ENCODE measurements around the gene TGM2.

TGM2 gene

DNA sequence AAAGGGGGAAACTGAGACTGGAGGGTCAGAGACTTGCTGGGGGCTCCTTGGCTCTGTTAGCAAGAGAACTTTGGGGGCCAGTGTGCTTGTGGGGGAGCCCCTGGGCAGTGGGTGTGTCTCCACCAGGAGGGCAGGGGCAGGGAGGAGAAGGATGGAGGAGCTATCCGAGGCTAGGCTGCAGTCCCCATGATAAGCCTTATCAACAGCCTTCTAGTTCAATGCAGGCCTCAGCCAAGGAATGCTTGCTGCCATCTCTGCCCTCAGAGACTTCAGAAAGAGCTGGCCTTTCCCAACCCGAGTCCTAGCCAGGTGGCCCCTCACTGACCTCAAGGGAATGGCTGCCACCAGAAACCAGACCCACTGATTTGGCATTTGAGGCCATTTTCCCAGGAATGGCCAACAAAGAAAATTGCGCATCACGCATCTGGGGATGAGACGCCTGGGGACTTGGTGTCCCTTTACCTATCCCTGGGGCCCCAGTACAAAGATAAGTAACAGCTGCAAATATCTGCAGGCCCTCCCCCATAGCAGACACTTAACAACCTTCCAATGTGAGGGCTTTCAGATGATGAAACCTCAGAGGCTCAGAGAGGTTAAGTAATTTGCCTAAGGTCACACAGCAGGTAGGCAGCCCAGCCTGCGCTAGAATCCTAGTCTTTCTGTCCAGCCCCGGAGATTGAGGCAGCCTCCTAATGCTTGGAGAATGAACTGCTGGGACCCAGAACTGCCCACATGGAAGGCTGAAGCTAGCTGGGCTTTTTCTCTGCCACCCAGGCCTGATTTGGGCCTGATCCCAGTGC is 4.9 kb downstream of the TGM2 start:
- ATAC-seq: no peak

DNA sequence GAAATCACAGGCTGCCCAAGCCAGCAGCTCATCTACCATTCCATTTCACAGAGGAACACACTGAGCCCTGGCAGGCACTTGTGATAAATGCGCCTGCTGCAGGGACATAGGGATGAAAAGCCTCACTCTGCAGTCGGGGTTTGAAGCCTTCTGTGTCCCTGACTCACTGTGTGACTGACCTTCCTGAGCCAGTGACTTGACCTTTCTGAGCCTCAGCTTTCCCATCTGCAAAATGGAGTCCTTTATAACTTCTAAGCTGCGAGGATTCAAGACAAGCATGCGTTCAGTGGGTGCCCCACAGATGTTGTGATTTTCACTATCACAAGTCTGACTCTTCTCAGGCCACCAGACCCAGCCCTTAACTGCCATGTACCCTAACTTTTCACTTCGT is 5.5 kb downstream of the TGM2 start:
- ATAC-seq (no peak), DNase-seq (no peak)

More for the DNA sequence above, 4.9 kb downstream of the TGM2 start:
- no peak for DNase-seq

DNA sequence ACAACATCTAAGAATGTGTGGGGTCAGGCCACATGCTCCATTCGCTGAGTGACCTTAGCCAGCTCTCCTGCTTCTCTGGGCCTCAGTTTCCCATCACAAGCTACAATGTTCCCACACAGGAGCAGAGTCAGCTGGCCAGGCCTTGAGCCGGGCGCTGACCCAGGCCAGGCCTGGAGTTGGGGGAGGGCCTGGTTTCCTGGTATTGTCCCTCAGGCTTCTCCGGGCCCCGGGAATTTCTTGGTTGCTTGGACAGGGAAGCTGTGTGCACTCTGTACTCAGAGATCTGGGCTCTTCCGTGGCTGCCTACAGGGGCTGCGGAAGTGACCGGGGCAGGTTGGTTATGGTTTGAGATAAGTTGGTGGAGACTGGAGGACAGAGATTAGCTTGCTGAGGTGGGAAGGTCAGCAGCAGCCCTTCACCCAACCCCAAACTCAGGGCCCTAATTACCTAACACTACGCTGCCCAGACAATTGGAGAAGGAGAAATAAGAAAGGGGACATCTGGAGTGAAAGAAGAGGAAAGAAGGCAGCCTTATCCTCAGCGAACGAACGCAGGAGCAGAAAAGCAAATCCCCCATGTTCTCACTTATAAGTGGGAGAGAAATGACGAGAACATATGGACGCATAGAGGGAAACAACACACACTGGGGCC is 6.2 kb downstream of the TGM2 start:
- DNase-seq: no peak

DNA sequence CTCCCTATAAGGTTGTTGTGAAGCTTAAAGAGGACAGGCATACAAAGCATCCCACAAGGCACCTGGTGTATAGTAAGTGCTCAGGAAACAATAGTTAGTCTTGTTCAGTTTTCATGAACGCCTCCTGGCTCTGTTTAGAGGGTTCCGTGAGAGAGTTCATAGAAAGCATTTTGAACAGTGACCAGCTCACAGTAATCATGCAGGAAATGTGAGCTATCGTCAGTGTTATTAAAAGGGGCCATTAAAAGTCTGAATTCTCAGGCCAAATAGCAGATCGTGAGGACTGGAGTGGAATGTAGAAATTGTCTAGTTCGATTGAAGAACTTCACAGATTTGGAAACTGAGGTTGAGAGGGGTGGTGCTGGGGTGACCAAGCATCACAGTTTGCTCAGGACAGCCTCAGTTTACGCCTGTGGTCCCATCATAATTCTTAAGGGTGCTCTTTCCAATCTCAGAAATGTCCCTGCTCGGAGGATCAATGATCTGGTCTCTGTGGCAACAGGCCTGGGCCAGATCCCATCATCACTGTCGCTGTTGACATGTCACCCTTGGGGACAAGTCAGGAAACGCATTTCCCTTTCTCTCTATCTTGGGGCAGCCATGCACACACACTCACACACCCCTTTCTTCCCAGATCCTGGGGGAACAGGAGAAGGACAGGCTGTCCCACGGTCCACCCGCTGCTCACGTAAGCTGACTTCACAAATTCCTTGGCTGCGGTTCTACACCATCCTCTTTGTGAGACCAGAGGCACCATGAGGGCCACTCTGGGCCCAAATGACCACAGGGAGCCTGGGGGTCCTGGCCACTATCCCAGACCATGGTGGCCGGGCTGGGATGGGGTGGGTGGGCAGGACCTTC is 7.2 kb downstream of the TGM2 start:
- no peak for DNase-seq
- ATAC-seq: no peak

More for the DNA sequence above, 6.2 kb downstream of the TGM2 start:
- ATAC-seq: no peak

DNA sequence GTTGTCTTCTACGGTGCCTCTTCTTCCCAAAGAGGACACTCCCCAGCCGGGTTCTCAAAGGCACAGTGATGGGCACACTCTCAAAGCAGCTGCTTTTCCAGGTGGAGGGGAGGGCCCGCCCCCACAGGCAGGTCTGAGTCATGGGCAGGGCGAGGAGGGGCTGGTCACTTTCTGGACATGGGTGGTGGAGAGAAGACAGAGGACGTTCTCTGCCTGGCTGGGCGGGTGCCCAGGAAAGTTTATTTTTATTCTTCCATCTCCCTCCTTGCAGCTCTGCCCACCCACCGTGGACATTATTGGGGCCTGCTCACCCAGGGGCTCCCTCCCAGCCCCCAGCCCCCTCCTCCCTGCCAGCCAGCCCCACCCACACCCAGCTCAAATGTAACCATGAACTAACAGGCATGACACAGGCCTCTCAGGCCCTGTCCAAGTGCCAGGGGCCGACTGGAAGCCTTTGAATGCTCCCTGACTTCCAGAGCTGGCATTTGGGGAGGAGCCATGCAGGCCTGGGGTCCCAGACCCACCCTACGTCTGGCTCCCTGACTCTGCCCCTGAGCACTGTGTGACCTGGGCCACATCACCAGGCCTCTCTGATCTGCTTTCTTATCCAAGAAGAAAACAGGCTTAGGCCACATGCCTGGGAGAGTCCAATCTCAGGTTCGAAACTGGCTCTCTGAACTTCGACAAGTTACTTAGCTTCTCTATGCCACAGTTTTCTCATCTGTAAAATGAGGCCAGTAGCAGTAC is 8.0 kb downstream of the TGM2 start:
- DNase-seq (no peak), ATAC-seq (no peak)

DNA sequence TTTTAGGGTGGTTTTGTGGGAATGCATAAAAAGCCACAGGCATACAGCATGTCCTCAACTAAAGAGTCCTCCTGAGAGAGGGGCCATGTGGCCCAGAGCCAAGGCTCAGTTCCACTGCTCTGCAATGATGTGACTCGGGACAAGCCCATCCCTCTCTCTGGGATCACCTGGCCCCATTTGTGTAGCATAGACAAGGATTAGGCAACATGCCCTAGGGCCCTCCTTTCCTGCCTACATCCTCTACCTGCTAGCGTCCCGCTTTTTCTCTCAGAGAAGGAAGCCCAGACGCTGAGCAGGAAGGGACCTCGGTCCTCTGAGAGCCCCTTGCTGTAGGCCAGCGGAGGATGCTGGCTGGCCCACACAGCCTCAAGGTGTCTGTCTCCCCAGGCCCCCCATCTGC is 8.8 kb downstream of the TGM2 start:
- ATAC-seq: no peak
- no peak for DNase-seq

DNA sequence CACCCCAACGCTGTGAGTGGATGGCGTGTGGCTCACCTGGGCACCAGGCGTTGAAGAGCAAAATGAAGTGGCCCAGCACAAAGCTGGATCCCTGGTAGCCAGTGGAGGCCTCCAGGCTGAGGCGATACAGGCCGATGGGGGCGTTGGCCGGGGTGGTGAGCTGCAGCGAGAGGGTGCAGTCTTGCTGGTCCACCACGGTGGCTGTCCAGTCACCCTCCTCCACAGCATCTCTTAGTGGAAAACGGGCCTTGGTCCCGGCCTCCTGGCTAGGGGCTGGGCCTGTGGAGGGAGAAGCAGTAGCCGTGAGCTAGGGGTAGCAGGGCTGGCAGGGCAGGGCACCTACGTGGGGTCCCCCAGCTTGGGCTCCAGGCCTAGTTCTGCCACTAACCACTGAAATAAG is 9.3 kb downstream of the TGM2 start:
- DNase-seq: no peak

DNA sequence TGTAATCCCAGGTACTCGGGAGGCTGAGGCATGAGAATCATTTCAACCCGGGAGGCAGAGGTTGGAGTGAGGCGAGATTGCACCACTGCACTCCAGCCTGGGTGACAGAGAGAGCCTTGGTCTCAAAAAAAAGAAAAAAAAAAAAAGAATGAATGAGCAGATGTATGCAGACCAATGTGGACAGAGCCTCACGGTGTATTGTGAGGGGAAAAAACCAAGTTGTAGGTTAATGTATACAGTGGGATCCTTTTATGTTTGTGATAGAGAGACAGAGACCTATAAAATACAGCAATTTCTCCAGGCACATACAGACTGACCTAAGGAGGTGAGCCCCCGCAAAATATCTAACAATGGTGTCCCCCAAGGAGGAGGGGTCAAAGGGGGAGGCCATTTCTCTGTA is 11.7 kb downstream of the TGM2 start:
- DNase-seq (no peak), ATAC-seq (no peak)

More for the DNA sequence above, 9.3 kb downstream of the TGM2 start:
- ATAC-seq: no peak

DNA sequence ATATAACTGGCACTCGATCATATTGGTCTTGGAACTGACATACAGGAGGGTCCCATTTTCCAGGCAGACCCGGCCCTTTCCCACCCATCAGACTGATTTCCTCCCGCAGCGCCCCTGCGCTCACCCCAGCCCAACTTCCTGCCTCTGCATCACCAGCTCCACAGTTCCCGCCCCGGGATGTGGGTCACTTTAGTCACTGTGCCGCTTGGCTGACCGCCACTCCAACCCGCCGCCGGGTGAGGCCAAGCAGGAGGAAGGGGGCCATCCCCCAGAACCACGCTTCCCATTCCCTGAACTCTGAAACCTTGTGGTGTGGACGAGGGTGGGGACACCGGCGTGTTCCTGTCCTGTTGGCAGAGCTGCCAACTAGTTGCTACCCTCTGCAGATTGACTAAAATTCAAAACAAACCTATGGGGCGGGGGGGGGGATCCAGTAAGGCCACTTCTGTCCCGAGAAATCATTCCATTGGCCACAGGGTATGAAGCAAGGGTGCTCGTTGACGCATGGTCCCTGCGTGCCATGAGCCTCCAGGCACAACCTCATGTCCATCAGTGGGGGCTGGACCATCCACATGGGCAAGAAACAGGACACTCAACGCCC is 12.3 kb downstream of the TGM2 start:
- DNase-seq: peak; percentile 46
- peak; percentile 34 for ATAC-seq

DNA sequence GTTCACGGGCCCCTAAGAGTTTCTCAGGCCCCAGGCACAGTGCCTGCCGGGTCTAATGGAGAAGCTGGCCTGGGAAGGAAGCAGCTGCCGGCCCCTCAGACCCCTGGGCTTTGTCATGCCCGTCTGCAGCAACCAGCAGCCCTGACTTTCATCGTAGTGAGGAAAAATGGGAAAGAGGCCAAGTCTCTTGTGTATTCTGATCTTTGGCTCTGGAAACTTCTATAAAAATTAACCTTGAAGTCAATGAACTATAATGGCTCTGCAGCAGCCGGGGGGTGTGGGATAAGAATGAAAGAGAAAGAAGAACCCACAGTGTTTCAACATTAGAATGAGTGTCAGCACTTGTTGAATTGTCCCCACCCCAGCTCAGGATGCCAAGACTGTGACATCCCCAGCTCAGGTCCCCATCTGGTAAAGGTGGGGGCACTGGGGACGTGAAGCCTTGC is 12.9 kb downstream of the TGM2 start:
- ATAC-seq (peak; percentile 56), DNase-seq (no peak)

DNA sequence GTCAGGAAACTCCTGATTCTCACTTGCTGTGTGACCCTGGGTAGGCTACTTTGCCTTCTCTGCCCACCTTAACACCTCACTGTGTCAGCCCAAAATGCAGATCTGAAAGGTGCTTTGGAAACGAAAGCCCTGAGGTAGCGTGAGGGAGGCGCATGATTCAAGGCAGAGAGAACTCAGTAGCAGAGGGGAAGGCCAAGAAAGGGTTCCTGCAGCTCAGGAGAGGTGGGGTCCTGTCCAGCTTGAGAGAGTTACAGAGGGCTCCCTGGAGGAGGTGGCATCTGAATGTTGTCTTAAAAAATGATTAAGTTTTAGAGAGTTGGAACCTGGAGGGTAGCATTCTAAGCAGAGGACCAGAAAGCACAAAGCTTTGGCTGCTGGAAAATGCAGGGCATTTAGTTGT is 13.6 kb downstream of the TGM2 start:
- DNase-seq (no peak), ATAC-seq (no peak)

DNA sequence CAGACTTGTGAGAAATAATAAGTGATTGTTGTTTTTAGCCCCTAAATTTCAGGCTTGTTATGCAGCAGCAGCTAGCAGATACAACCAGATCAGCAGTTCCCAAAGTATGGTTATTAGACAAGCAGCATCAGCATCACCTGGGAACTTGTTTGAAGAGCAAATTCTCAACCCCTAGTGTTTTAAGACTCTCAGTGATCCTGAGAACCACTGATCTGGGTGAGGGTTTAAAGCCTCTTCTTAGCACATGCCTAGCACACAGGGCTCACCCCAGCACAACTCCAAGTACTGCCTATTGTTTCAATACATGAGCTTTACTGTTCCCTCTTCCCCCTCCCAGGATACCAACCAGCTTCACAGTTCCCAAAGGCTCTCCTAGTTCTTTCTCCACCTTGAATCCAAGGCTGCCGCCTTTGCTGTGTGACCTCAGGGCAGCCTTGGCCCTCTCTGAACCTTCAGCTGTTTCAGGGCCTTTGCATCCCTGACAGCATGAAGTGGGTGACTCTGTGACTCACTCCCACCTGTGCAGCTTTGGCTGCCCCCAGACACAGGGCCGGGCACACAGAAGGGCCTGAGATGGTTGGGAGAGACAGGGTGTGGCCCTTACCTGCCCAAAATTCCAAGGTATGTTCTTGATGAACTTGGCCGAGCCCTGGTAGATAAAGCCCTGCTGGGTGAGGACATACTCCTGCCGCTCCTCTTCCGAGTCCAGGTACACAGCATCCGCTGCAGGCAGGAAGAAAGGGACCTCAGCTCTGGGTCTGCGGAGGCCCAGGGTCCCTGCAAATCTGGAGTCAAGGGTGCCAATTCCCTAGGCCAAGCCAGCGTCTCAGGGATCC is 14.5 kb downstream of the TGM2 start:
- DNase-seq (no peak), ATAC-seq (no peak)

DNA sequence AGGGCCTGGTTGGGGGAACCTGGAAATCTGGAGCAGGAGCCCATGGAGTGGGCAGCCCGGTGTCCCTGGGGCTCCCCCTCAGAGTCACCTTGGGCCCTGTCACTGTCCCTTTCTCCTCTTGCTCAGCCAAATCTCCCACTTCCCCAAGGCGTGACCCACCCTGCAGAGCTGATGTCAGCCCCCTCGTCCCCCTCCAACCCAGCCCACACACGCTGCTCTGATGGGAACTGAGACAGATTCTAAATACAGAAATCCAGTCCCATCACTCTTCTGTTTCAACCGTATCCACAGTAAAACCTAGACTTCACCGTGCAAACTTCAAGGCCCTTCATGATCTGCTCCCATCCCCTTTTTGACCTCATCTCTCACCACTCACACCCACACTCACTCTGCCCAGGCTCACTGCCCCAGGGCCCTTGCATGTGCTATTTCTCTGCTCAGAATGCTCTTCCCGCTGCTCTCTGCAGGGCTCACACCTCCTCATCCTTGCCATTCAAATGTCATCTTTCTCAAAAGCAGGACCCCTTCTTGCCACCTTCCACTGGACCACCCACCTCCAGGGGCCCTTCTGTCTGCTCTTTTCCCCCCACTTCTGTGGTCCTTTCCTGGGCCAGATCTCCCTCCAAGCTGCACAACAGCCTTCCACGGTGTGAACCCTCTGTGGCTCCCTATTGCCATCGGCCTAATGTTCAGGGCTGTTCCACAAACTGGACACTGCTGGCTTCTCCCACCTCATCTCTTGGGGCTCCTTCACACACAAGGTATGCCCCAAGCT is 16.6 kb downstream of the TGM2 start:
- ATAC-seq (no peak), DNase-seq (no peak)

DNA sequence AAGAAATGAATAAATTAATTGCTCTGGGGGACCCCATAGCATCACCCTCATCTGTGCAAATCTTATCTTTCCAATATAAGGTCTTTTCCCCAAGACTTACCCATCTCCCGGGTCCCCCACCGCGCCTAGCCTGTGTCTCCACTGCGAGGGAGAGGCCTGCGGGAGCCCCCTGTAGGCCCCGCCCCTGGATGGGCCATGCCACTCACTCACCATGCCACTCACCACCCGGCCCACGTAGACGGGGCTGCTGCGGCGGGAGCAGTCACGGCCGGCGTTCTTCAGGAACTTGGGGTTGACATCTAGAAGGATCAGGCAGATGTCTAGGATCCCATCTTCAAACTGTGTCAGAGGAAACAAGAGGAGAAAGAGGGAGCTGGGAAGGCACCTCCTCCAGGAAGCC is 17.3 kb downstream of the TGM2 start:
- no peak for ATAC-seq
- DNase-seq: no peak

DNA sequence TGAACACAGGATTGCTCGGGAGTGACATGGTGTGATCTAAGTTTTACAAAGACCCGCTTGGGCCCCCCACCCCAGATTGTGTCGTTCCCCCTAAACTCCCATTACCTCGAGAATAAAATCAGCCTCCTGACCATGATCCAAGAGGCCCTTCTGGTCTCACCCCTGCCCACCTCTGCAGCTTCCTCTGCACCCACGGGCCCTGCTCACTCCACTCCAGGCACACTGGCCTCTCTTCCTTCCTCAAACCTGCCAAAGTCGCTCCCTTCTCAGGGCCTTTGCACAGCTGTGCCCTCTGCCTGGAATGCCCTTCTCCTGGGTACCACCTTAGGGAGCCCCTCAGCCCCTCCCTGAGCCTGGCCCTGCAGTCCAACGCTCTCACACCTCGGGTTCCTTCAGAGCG is 17.9 kb downstream of the TGM2 start:
- DNase-seq: no peak
- ATAC-seq: no peak

DNA sequence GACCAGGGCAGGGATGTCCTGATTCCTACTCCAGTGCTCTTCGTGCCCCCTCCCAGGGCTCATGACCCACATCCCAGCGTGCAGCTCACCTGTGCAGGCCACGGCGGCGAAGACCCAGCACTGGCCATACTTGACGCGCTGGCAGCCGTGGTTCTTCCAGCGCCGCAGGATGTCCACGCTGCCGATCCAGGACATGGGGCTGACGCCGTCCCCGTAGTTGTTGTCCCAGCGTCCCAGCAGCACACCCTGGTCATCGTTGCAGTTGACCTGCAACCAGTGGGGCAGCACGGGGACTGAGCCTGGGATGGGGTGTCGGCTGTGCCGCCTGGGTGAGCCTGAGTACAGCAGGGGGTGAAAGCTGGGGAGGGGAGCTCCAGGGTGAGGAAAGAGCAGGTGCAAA is 18.4 kb downstream of the TGM2 start:
- ATAC-seq (no peak), DNase-seq (no peak)

DNA sequence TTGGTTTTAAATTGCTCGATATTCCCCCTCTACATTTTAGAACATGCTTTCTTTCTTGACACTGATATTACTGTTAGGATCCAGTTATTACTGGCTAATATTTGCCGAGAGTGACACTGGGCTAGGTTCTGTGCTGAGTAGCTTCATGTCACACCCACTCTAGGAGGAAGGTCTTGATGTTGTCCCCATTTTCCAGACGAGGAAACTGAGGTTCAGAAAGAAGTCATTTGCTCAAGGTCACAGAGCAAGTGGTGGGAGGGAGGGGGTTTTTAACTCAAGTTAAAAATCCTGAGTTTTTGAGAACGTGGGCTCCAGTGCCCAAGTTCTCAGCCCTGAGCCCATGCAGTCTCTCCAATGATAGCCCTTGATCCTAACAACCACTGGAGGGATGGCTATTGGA is 18.9 kb downstream of the TGM2 start:
- ATAC-seq (no peak), DNase-seq (no peak)

DNA sequence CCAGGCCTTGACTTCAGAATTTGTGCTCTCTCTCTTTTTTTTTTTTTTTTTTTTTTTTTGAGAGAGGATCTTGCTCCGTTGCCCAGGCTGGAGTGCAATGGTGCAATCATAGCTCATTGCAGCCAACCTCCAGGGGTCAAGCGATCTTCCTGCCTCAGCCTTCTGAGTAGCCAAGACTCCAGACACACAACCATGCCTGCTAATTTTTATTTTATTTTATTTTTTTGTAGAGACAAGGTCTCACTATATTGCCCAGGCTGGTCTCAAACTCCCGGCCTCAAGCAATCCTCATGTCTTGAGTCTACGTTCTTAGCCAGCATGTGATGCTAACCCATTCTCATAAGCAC is 19.4 kb downstream of the TGM2 start:
- no peak for DNase-seq
- no peak for ATAC-seq

DNA sequence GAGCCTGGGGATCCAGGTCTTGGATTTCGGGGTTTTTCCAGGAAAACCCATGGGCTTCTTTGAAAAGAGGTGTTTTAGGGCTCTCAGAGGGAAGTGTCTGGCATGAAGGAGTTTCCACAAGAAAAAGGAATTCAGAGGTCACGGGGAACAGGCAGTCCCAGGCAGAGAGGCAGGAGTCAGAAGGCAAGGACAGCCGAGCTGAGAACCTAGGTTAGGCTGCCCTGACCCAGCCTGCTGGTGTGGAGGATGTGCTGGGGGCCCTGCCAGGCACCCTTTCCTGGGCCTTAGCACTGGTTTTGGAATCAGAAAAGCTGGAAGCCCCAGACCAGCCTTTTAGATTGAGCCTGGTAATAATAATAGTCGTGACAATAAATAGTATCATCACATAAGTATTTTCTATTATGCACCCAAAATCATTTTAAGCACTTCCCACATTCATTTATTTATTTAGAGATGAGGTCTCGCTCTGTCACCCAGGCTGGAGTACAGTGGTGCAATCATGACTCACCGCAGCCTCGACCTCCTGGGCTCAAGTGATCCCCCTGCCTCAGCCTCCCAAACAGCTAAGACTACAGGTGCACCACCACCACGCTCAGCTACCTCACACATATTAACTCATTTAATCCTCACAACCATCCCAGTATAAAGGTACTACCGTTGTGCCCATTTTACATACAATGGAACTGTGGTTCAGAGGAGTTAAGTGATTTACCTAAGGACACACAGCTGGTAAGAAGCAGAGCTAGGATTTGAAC is 19.9 kb downstream of the TGM2 start:
- ATAC-seq (no peak), DNase-seq (no peak)

Measured in stimulated activated naive CD8-positive, alpha-beta T cell treated with anti-CD3 and anti-CD28 coated beads, Interleukin-15, Interleukin-2, amounts not matched to agents 100 U/mL and 50 U/mL, for 24 hours (primary cell).